Measurements from ENCODE around the gene HLA-DOA.

- TF ChIP-seq CTCF (IDR thresholded peaks at IDR 0.05): no peak
- no peak for TF ChIP-seq POLR2A (IDR thresholded peaks at IDR 0.05)
These were observed 26.5 kb downstream of the HLA-DOA start for GRCh38 chr6:32982702-32983492.

All from body of pancreas (tissue), 4 donors.